Fibroblast of skin of abdomen (primary cell): ENCODE measurements around the gene ZNF106.
A peak's percentile ranks its signal among the peaks of the same experiment; 100 is the strongest.

Experiments
- DNase-seq: peaks from one replicate; pipeline ENCODE4 v3.0.0-alpha.2; 2013

Gene ZNF106

GRCh38 chr15:42405863-42406482 is 85.0 kb downstream of the ZNF106 start:
- peak; percentile 5 for DNase-seq

DNA sequence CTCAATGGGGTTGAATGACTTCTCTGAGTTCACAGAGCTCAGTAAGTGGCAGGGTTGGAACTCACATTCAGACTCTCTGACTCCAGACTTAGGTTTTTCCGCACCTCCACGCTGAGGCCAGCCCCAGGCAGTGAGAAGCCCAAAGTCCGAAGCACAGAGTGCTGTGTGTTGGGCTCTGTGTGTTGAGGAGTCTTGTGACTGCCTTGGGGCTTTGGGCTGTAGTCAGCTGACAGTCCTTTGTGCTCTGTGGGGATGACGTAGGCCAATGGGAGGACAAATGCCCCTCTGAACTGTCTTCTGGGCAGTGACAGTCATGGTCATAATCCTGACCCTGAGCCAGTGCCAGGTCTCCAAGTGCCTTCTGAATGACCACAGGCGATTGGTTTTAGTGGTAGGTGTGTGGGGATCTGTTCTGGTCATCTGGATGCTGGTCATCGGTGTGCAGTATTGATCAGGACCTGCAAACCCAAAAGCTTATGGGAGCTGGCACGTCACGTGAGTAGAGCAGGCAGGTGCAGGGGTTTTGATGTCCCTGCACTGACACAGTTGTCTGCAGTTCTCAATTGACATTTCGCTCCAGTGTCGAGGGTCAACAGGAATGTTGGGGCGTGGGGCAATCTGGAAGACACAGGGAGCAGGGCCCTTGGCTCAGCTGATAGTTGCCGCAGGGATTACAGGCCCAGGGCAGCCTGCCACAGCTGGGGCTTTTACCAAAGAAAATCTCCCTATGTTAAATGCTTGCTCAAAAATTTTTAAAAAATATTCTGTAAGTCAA is 86.3 kb downstream of the ZNF106 start:
- no peak for DNase-seq

- DNase-seq: no peak
These were observed 87.6 kb downstream of the ZNF106 start for GRCh38 chr15:42403389-42403788.

DNA sequence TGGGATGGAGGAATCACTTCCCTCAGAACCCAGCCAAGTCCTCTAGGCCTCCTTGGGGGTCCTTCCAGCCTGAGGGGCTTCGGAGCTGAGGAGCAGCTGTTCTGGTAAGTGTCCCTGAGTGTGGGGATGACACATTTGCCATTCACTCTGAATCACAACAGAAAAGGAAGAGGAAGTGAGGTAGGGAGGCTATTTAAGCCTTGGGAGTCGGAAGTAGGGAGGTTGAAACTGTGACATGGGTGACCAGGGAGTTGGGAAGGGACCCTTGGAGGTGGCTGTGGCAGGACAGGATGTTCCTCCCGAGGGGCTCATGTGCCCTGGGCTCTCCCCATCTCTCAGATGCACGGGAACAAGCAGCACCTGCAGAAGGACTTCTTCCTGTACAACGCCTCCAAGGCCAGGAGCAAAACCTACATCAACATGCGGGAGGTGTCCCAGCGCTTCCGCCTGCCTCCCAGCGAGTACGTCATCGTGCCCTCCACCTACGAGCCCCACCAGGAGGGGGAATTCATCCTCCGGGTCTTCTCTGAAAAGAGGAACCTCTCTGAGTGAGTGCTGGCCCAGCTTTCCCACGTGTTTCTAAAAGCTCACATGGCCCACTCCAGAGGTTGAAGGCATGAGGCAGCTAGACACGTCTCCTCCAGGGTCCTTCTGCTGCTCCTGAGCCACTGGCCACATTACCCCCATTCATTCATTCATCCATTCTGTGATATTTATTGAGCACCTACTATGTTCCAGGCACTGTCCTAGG is 88.3 kb downstream of the ZNF106 start:
- no peak for DNase-seq

DNA sequence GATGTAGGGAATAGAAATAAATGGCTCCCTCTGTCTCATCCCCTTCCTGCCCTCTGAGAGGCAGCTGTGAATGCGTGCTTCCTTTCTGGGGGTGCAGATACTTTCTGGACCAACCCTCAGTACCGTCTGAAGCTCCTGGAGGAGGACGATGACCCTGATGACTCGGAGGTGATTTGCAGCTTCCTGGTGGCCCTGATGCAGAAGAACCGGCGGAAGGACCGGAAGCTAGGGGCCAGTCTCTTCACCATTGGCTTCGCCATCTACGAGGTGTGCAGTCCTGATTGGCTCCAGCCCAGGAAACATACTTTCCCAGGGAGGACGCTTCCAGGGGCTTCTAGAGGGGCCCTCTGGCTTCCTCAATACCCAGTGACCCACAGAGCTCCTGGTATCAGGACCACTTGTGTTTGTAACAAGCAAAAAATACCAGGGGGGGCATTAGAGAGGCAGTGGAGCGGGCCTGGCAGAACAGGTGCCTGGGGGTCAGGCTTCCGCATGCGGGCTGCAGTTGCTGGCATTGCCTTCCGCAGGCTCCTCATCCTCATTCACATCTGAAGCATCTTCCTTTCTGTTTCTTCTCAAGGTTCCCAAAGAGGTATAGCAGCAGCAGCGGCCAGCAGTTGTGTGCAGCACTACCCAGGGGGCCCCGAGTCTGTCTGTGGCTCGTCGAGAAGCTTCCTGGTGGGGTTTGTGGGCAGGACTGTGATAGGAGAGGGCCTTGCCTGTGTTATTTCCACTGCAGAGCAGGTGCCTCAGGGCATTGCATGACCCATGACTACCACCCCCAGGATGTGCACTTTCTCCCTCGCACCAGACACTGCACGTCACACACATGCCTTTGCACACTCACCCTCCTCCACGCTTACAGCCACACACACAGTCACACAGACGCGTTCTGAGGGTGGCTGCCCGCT is 89.1 kb downstream of the ZNF106 start:
- DNase-seq: no peak

DNA sequence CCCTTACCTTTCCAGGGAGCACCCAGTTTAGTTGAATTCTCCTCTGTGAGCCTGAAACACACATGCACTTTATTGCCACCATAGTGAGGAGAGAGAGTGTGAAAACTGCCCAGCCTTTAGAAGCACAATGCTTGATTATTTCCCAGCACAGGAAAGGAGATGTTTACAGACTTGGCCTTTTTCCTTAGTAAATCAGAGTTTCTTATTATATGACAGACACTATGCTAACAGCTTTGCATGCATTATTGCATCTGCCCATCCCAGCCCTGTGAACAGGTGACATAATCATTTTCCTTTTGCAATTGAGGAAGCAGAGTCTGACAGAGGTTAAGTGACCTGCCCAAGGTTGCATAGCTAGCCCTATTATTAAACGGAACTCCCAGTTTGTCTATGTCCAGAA is 95.1 kb downstream of the ZNF106 start:
- DNase-seq: no peak

DNA sequence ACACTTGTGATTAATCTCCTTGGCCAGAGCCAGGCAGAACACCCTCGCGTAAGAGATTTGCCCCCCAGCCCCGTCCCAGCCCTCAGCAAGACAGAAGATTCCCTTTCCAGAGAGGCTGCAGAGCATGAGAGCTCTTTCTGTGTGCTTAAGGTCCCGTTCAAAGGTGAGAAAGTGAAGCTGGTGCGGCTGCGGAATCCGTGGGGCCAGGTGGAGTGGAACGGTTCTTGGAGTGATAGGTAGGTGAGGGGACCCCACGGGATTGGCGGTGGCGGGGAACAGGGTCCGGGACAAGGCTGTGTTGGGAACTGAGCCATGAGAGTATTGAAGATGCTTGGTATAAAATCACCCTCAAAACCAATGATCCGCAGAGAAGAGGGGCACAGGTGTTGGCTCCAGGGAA is 96.8 kb downstream of the ZNF106 start:
- no peak for DNase-seq

- no peak for DNase-seq
These were observed 98.5 kb downstream of the ZNF106 start for GRCh38 chr15:42392309-42393024.

GRCh38 chr15:42387603-42388002 is 103.3 kb downstream of the ZNF106 start:
- DNase-seq: no peak

DNA sequence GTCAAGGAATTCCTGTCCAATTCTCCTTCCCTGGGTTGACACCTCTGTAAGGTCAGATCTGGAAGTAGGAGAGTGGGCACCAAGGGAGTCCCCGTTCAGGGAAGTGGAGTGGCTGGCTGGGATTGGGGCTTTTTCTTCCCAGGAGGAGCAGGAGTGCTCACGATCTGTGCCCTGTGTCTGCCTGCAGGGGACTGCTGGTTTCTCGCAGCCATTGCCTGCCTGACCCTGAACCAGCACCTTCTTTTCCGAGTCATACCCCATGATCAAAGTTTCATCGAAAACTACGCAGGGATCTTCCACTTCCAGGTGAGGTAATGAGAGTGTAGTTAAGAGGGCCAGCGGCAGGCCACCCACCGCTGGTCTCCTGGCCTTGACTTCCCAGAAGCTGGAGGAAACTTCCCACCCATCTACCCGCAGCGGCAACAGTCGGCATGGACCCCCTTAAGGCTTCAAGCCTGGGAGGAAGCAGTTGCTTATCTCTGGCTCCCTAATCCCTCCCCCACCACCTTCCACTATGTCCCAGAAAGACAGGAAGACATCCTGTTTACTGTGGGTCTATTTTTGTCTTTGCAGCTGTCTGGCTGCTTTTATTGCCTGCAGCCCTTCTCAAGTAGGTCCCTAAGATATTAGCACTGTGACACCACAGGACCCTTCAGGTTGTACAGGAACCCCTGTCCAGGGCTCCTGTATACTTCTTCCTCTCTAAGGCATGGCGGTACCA is 104.8 kb downstream of the ZNF106 start:
- no peak for DNase-seq

- peak; percentile 47 for DNase-seq
These were observed 105.5 kb downstream of the ZNF106 start for GRCh38 chr15:42385206-42385979.

GRCh38 chr15:42384597-42384996 is 106.3 kb downstream of the ZNF106 start:
- no peak for DNase-seq

DNA sequence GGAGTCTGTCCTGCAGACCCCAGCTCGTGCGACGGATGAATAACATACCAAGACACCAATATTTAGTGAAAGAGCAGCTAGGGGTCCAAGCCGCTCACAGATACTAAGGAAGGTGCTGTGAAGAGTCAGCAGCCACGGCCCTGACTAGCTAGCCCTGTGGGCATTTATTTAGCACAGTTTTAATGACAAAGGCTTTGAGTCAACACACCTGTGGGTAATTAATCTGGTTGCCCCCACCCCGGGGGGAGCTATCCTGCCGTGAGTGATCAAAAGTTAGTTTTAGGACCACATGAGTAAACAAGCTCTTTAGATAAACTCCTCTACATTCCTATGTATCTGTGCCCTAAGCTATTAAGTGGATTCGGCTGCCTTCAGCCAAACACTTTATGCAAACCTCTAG is 112.9 kb downstream of the ZNF106 start:
- DNase-seq: no peak

GRCh38 chr15:42375941-42376340 is 115.0 kb downstream of the ZNF106 start:
- DNase-seq: no peak

DNA sequence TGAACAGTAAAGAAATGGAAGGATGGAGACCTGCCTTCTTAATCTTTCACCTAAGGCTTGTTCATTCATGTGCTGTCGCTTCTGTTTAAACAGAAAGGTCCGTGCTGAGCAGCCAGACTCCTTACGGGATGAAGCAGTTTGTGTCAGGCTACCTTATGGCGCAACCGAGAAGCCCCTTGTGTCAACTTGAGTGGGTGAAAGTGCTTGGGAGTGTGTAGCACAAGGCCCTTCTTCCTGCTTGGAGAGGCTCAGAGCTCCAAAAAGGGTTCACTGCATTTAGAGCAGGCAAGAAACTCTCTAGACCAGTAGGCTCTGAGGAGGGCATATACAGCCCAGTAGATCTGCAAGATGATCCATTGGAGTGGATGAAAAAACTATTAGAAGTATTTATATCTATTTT is 115.7 kb downstream of the ZNF106 start:
- DNase-seq: no peak

DNA sequence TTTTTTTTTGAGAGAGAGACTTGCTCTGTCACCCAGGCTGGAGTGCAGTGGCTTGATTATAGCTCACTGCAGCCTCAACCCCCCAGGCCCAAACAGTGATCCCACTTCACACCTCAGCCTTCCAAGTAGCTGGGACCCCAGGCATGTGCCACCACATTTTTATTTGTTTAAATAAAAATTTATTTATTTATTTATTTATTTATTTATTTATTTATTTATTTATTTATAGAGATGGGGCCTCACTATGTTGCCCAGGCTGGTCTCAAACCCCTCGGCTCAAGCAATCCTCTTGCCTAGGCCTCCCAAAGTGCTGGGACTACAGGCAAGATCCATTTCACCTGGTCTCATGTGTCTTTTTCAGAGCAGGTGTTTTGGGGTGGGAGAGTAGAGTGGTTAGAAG is 116.1 kb downstream of the ZNF106 start:
- no peak for DNase-seq

DNA sequence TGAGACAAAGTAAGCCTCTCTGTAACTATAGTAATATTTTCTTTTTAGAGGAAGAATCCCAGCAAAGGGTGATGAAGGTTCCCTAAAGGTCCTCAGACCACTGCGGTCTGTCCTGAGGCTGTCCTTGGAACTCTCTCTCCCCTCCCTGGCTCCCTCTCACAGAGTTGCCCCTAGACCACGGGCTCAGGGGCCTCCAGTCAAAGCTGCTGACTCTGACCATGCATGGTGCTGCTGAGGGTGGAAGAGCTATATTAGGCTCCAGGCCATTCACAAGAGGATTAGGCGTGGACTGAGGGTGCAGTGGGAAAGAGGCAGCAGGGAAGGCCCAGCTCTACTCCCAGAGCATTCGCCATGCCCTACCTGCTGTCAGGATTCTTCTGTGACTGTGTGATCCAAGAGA is 117.0 kb downstream of the ZNF106 start:
- no peak for DNase-seq

GRCh38 chr15:42373274-42373673 is 117.7 kb downstream of the ZNF106 start:
- no peak for DNase-seq

DNA sequence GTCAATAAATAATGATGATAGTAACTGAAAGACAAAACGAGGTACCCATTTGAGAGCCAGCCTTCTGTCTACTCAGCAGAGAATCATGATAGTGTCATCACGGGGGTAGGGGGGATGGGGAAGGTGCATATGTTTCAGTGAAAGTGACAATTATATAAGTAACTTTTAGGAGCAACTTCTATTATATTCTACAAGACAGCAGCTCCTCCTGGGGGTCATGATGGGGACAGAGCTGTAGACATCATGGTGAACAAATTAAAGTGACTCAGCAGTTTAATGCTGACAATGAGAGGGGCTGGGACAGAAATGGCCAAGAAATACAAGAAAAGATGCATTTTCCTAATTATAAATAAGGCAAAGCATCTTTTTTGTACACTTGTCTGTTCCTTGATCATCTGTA is 119.8 kb downstream of the ZNF106 start:
- peak; percentile 23 for DNase-seq

GRCh38 chr15:42368096-42368495 is 122.8 kb downstream of the ZNF106 start:
- peak; percentile 8 for DNase-seq
